Tibial artery (tissue), 4 donors: Measurements from ENCODE around the gene MYO1H.

ENCODE experiments used
- DNase-seq, 2 donors: peaks; one replicate each; pipeline ENCODE4 v3.0.0-alpha.2; 2019
- H3K27ac ChIP-seq, 2 donors: fragments of 200-600 bp; sonication (generic) in 1 of 2; 1 replicate in 1 of 2; 2 replicates in 1 of 2; pipeline ENCODE4 v1.5.1; 2018 to 2019; ENCODE audit warnings: mild to moderate bottlenecking in 1 of 2
- H3K27me3 ChIP-seq, 2 donors: fragments of 200-600 bp; sonication (generic) in 1 of 2; one replicate each; pipeline versions ENCODE4 v1.5.1 to v1.6.0; 2016 to 2019
- H3K36me3 ChIP-seq, 3 donors: fragments of 200-600 bp; sonication (generic) in 2 of 3; one replicate each; pipeline ENCODE4 v1.5.1; 2016 to 2019; ENCODE audit warnings: mild to moderate bottlenecking in 2 of 3
- H3K4me1 ChIP-seq, 4 donors: fragments of 200-600 bp; sonication (generic) in 2 of 4; 1 replicate in 3 of 4; 2 replicates in 1 of 4; pipeline ENCODE4 v1.5.1; 2016 to 2019
- H3K4me3 ChIP-seq, 2 donors: fragments of 200-600 bp; sonication (generic) in 1 of 2; 1 replicate in 1 of 2; 2 replicates in 1 of 2; pipeline ENCODE4 v1.5.1; 2018 to 2019; ENCODE audit warnings: mild to moderate bottlenecking in 2 of 2
- H3K9me3 ChIP-seq, 3 donors: fragments of 200-600 bp; sonication (generic) in 1 of 3; one replicate each; pipeline ENCODE4 v1.5.1; 2016 to 2019
- intact Hi-C: fragments of 100-400 bp; cut with DNase I; formaldehyde crosslinking; loops from one replicate; pipeline ENCODE4 v1.15.0; 2023; ENCODE audit warnings: low total_unique reads
- TF ChIP-seq, protein P1 (sequence below), 2 experiments: fragments of 200-600 bp in 1 of 2; fragments of 450-650 bp in 1 of 2; IDR thresholded peaks; one replicate each; pipeline ENCODE4 v1.5.1; 2017 to 2019; ENCODE audit warnings: antibody characterized with exemption in 2 of 2, mild to moderate bottlenecking in 1 of 2, moderate library complexity in 1 of 2

MYO1H gene, protein sequence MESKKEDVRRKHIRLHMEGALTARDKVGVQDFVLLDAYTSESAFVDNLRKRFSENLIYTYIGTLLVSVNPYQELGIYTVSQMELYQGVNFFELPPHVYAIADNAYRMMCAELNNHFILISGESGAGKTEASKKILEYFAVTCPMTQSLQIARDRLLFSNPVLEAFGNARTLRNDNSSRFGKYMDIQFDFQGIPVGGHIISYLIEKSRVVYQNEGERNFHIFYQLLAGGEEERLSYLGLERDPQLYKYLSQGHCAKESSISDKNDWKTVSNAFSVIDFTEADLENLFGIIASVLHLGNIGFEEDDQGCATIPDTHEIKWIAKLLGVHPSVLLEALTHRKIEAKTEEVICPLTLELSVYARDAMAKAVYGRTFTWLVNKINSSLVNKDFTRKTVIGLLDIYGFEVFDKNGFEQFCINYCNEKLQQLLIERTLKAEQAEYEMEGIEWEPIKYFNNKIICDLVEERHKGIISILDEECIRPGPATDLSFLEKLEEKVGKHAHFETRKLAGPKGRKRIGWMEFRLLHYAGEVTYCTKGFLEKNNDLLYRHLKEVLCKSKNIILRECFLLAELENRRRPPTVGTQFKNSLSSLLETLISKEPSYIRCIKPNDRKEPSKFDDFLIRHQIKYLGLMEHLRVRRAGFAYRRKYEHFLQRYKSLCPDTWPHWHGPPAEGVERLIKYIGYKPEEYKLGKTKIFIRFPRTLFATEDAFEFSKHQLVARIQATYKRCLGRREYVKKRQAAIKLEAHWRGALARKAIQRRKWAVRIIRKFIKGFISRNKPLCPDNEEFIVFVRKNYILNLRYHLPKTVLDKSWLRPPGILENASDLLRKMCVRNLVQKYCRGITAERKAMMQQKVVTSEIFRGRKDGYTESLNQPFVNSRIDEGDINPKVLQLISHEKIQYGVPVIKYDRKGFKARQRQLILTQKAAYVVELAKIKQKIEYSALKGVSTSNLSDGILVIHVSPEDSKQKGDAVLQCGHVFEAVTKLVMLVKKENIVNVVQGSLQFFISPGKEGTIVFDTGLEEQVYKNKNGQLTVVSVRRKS

DNA sequence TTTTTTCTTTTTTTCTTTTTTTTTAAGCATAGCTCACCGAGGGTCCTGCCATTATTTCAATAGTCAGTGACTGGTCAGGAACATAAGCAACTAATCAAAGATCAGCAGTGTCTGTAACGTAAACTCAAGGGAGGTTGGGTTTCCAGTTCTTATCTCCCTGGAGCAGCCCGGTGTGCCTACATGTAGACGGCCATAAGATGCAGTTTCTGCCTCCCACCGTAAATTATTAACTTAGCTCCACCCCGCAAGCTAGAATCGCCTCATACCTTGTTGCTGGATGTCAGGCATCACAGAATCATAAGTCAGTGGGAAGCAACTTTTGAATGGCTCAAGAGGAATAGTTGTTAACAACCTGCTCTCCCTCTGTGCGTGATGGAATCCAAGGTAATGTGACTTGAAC, at the start of gene MYO1H:
TSS of gene MYO1H (plus strand) at position 312 of the 400 bp plus-strand sequence. CDS start at position 373, 61 bp downstream.
- H3K4me1 ChIP-seq: no peaks in the 10 kb centered on the region
- TF ChIP-seq, protein P1, sequence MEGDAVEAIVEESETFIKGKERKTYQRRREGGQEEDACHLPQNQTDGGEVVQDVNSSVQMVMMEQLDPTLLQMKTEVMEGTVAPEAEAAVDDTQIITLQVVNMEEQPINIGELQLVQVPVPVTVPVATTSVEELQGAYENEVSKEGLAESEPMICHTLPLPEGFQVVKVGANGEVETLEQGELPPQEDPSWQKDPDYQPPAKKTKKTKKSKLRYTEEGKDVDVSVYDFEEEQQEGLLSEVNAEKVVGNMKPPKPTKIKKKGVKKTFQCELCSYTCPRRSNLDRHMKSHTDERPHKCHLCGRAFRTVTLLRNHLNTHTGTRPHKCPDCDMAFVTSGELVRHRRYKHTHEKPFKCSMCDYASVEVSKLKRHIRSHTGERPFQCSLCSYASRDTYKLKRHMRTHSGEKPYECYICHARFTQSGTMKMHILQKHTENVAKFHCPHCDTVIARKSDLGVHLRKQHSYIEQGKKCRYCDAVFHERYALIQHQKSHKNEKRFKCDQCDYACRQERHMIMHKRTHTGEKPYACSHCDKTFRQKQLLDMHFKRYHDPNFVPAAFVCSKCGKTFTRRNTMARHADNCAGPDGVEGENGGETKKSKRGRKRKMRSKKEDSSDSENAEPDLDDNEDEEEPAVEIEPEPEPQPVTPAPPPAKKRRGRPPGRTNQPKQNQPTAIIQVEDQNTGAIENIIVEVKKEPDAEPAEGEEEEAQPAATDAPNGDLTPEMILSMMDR (IDR thresholded peaks at IDR 0.05): no peak
- intact Hi-C loops: no loop called here
- H3K27me3 ChIP-seq: peaks cover 0 to 6% of the 10 kb centered on the region in 2 donors
- no peak for DNase-seq
- H3K4me3 ChIP-seq: no peak within 1 kb of the TSS
- H3K36me3 ChIP-seq: no peaks in the 10 kb centered on the region
- no peak within 1 kb of the TSS for H3K27ac ChIP-seq
- no peaks in the 10 kb centered on the region for H3K9me3 ChIP-seq

DNA sequence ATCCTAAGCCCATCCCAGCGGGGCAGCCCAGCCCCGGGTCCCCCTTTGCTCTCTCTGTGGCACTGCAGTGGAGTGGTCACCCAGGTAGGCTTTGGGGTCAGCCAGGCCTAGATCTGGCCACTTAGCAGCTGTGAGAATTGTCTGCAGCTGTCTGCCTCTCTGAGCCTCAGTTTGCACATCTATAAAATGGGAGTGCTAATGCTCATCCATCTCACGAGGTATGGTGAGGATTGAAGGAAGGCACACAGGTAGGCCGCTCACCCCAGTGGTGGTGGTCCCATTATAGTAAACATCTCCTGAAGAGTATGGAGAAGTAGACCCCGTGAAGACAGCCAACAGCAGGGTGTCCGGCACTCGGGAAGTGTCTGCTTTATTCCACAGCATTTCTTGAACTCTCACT, 47.9 kb upstream of the MYO1H start:
- intact Hi-C loops: no loop called here
- Histone ChIP-seq H3K4me1 (no peaks in the 10 kb centered on the region), H3K27ac (no peak overlapping the region), H3K27me3 (peaks cover 0 to 32% of the 10 kb centered on the region in 2 donors), H3K4me3 (no peak overlapping the region), H3K9me3 (no peaks in the 10 kb centered on the region), H3K36me3 (no peaks in the 10 kb centered on the region)
- TF ChIP-seq, protein P1 (IDR thresholded peaks at IDR 0.05): no peak
- DNase-seq: no peak

DNA sequence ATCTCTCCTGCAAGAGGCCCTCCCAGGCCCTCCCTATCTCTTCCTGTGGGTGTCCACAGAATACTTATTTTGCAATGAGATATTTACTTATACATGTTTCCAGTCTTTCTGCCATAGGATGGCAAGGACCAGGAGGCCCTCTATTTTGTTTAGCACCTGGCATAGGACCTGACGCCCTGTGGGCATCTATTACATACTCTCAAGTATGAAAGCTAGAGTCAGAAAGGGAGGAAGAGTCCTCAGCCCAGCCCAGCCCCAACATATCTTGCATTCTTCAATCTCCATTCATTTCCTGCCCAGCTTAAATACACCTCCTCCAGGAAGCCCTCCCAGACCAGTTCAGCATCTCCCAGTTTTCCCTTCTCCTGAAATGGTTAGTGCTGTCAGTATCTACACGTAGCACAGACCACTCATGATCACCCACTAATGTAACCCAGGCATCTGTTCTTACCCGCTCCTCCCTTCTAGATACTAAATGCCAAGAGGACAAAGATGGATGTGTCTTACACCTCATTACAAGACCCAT, 46.0 kb upstream of the MYO1H start:
- Histone ChIP-seq H3K27ac (no peak overlapping the region), H3K9me3 (no peaks in the 10 kb centered on the region), H3K36me3 (no peaks in the 10 kb centered on the region), H3K27me3 (peaks cover 0 to 48% of the 10 kb centered on the region in 2 donors), H3K4me1 (no peaks in the 10 kb centered on the region), H3K4me3 (no peak overlapping the region)
- TF ChIP-seq, protein P1 (IDR thresholded peaks at IDR 0.05): no peak
- no peak for DNase-seq
- intact Hi-C loops: no loop called here

DNA sequence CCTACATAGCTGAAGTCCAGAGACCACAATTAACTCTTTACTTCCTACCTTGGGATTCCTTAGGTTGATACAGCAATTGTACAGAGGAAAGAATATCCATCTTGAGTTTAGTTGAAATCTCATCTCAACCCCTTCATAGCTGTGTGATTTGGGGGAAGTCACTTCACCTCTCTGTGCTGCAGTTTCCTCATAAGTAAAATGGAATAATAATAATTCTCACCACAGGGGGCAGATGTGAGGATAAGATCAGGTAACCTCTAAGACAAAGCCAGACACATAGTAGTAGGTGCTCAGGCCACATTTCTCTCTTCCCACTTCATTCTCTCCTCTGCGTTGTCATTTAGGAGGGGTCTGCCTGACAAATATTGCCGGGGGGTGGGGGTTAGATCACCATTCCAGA, 45.3 kb upstream of the MYO1H start:
- intact Hi-C loops: no loop called here
- TF ChIP-seq, protein P1 (IDR thresholded peaks at IDR 0.05): no peak
- H3K27me3 ChIP-seq: peaks cover 0 to 55% of the 10 kb centered on the region in 2 donors
- H3K27ac ChIP-seq: no peak overlapping the region
- H3K4me1 ChIP-seq: no peaks in the 10 kb centered on the region
- no peak for DNase-seq
- no peaks in the 10 kb centered on the region for H3K9me3 ChIP-seq
- H3K4me3 ChIP-seq: no peak overlapping the region
- H3K36me3 ChIP-seq: no peaks in the 10 kb centered on the region

DNA sequence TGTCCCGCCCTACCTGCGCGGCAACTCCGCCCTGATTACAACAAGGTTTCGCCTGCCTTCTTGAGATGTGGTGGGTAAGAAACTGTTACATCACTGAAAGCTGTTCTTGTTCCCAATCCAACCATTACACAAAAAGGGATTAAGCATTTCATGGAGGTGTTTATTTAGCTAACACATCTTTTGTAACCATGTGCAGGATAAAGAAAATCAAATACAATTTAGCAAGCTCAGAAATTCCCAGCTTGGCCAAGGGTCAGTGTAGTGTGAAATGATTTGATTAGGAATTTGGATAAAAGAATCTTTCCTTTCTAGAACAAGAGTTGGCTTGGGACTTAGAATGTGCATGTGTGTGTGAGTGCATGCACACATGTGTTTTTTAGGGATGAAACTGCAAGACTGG, 44.9 kb upstream of the MYO1H start:
- Histone ChIP-seq H3K4me3 (no peak overlapping the region), H3K4me1 (no peaks in the 10 kb centered on the region), H3K27ac (no peak overlapping the region), H3K36me3 (no peaks in the 10 kb centered on the region), H3K9me3 (no peaks in the 10 kb centered on the region), H3K27me3 (peaks cover 0 to 59% of the 10 kb centered on the region in 2 donors)
- intact Hi-C loops: no loop called here
- DNase-seq: no peak
- TF ChIP-seq, protein P1 (IDR thresholded peaks at IDR 0.05): no peak
